Endothelial cell (in vitro differentiated cells): Measurements from ENCODE around the gene PTCD3. TPM values are rescaled to one million over a fixed set of nuclear protein-coding genes. Genes with fewer than 3 reads are reported as not detected.

Experiments used
- DNase-seq: peaks from one replicate; pipeline ENCODE4 v3.0.0; 2021; ENCODE audit warnings: low spot score
- H3K27ac Mint-ChIP-seq: one replicate; pipeline ENCODE4 v1.8.0; 2021; ENCODE audit warnings: mixed read lengths, inconsistent platforms; ENCODE audit not compliant: unreplicated experiment
- H3K27me3 Mint-ChIP-seq: one replicate; pipeline ENCODE4 v1.8.0; 2021; ENCODE audit warnings: mild to moderate bottlenecking, moderate library complexity, mixed read lengths, inconsistent platforms; ENCODE audit not compliant: unreplicated experiment
- H3K36me3 Mint-ChIP-seq: one replicate; pipeline ENCODE4 v1.8.0; 2021; ENCODE audit warnings: mild to moderate bottlenecking, low read depth, mixed read lengths, inconsistent platforms; ENCODE audit not compliant: unreplicated experiment
- H3K4me1 Mint-ChIP-seq: one replicate; pipeline ENCODE4 v1.8.0; 2021; ENCODE audit warnings: mild to moderate bottlenecking, mixed read lengths, inconsistent platforms; ENCODE audit not compliant: unreplicated experiment
- H3K4me3 Mint-ChIP-seq: one replicate; pipeline ENCODE4 v1.8.0; 2021; ENCODE audit warnings: mild to moderate bottlenecking, mixed read lengths, inconsistent platforms; ENCODE audit not compliant: unreplicated experiment
- H3K9me3 Mint-ChIP-seq: one replicate; pipeline ENCODE4 v1.8.0; 2021; ENCODE audit warnings: mixed read lengths, inconsistent platforms; ENCODE audit not compliant: unreplicated experiment
- CTCF ChIP-seq: fragments of 200-600 bp; sonication (generic); IDR thresholded peaks from one replicate; pipeline ENCODE4 v1.5.0; 2021; ENCODE audit warnings: antibody characterized with exemption; ENCODE audit not compliant: unreplicated experiment
- total RNA-seq: library from RNA; stranded (reverse); fragmentation: NEBNext Ultra II Directional; extraction: Animal tissue kit (Norgen Biotek cat#: 25700); gene quantifications from one replicate; pipeline ENCODE4 v1.2.1, GENCODE V29; 2021; ENCODE audit not compliant: unreplicated experiment

PTCD3 gene
- total RNA-seq, 1 donor from 2014 or later, result 80.9 TPM

GRCh38 chr2:86172610-86173009, 66.6 kb downstream of the PTCD3 start:
- no peak for DNase-seq
- TF ChIP-seq CTCF, result no peak
- Mint-ChIP-seq H3K36me3 (peaks cover 26% of the 10 kb centered on the region), H3K9me3 (no peaks in the 10 kb centered on the region), H3K27me3 (no peaks in the 10 kb centered on the region), H3K4me1 (no peaks in the 10 kb centered on the region), H3K27ac (no peak overlapping the region), H3K4me3 (peak overlapping the region; percentile 23)

GRCh38 chr2:86174445-86174844, 68.4 kb downstream of the PTCD3 start:
- Mint-ChIP-seq H3K27me3 (no peaks in the 10 kb centered on the region), H3K4me3 (no peak overlapping the region), H3K9me3 (no peaks in the 10 kb centered on the region), H3K36me3 (peaks cover 17% of the 10 kb centered on the region), H3K27ac (peak overlapping the region; percentile 54), H3K4me1 (no peaks in the 10 kb centered on the region)
- DNase-seq, result no peak
- no peak for TF ChIP-seq CTCF

- Mint-ChIP-seq H3K27ac (no peak overlapping the region), H3K36me3 (peaks cover 17% of the 10 kb centered on the region), H3K27me3 (no peaks in the 10 kb centered on the region), H3K4me3 (no peak overlapping the region), H3K4me1 (no peaks in the 10 kb centered on the region), H3K9me3 (no peaks in the 10 kb centered on the region)
- no peak for TF ChIP-seq CTCF
- no peak for DNase-seq
These were observed 69.8 kb downstream of the PTCD3 start for GRCh38 chr2:86175828-86176227.

- Mint-ChIP-seq H3K9me3 (no peaks in the 10 kb centered on the region), H3K4me1 (no peaks in the 10 kb centered on the region), H3K36me3 (peaks cover 17% of the 10 kb centered on the region), H3K27ac (no peak overlapping the region), H3K4me3 (no peak overlapping the region), H3K27me3 (no peaks in the 10 kb centered on the region)
- TF ChIP-seq CTCF, result no peak
- no peak for DNase-seq
These were observed 70.6 kb downstream of the PTCD3 start for GRCh38 chr2:86176597-86176996.

- no peak for DNase-seq
- Mint-ChIP-seq H3K4me3 (peak overlapping the region; percentile 15), H3K27me3 (peaks cover under 1% of the 10 kb centered on the region), H3K9me3 (no peaks in the 10 kb centered on the region), H3K27ac (peak overlapping the region; percentile 77), H3K4me1 (peaks cover 20% of the 10 kb centered on the region), H3K36me3 (peaks cover 3% of the 10 kb centered on the region)
- TF ChIP-seq CTCF, result no peak
These were observed 79.6 kb downstream of the PTCD3 start for GRCh38 chr2:86185517-86186212.
